Esophagus muscularis mucosa (tissue), 4 donors: ENCODE data around the gene DNAI2. TPM values are rescaled to one million over a fixed set of nuclear protein-coding genes. Genes with fewer than 3 reads are reported as not detected.

Experiments
- DNase-seq: peaks from one replicate; pipeline ENCODE4 v3.0.0-alpha.2; 2017; ENCODE audit errors: extremely low spot score
- H3K27ac ChIP-seq, 4 donors: fragments of 200-600 bp; sonication (generic); replicated peaks in 1 of 4; 1 replicate in 3 of 4; 2 replicates in 1 of 4; pipeline ENCODE4 v1.5.1; 2016 to 2019; ENCODE audit warnings: mild to moderate bottlenecking in 1 of 4
- H3K27me3 ChIP-seq, 4 donors: fragments of 200-600 bp; sonication (generic); one replicate each; pipeline versions ENCODE4 v1.5.1 to v1.6.0; 2016 to 2019
- H3K36me3 ChIP-seq, 4 donors: fragments of 200-600 bp; sonication (generic); one replicate each; pipeline ENCODE4 v1.5.1; 2016 to 2019
- H3K4me1 ChIP-seq, 4 donors: fragments of 200-600 bp; sonication (generic); one replicate each; pipeline ENCODE4 v1.5.1; 2016 to 2019
- H3K4me3 ChIP-seq, 4 donors: fragments of 200-600 bp; sonication (generic); 1 replicate in 2 of 4; 2 replicates in 2 of 4; pipeline ENCODE4 v1.5.1; 2016 to 2019; ENCODE audit warnings: mild to moderate bottlenecking in 4 of 4, moderate library complexity in 1 of 4
- H3K9me3 ChIP-seq, 4 donors: fragments of 200-600 bp; sonication (generic); 1 replicate in 3 of 4; 2 replicates in 1 of 4; pipeline ENCODE4 v1.5.1; 2016 to 2019
- CTCF ChIP-seq, 3 experiments: fragments of 200-600 bp in 2 of 3; fragments of 450-650 bp in 1 of 3; sonication (generic) in 2 of 3; IDR thresholded peaks; one replicate each; pipeline ENCODE4 v1.5.1; 2017 to 2019; ENCODE audit warnings: antibody characterized with exemption in 3 of 3, mild to moderate bottlenecking in 2 of 3, moderate library complexity in 1 of 3
- EP300 ChIP-seq: sonication (generic); formaldehyde crosslinking; IDR thresholded peaks from one replicate; pipeline ENCODE4 v1.6.1; 2017; ENCODE audit warnings: antibody characterized with exemption
- POLR2A ChIP-seq: fragments of 450-650 bp; IDR thresholded peaks from one replicate; pipeline ENCODE4 v1.6.1; 2017; ENCODE audit warnings: antibody characterized with exemption, moderate library complexity, mild to moderate bottlenecking, low read depth
- POLR2AphosphoS5 ChIP-seq, 2 donors: sonication (generic); formaldehyde crosslinking; IDR thresholded peaks; one replicate each; pipeline ENCODE4 v1.6.1; 2017; ENCODE audit warnings: antibody characterized with exemption in 2 of 2
- WGBS: methylation state at CpG from one replicate; pipeline ENCODE4 v1.1.5; 2018; 5-methylcytosine and 5-hydroxymethylcytosine counted together
- intact Hi-C: fragments of 100-400 bp; cut with DNase I; formaldehyde crosslinking; loops from one replicate; pipeline ENCODE4 v1.15.1; 2023
- total RNA-seq, 4 donors: library from RNA; depleted of rRNA; stranded (reverse); fragments of >200 nt; gene quantifications; one replicate each; pipeline versions ENCODE4 v1.1.0 to v1.2.1, GENCODE V29; 2016

DNAI2 gene
- total RNA-seq, 4 donors from 2014 or later: not detected

GRCh38 chr17:74240618-74241205 is 33.3 kb upstream of the DNAI2 start:
- TF ChIP-seq POLR2AphosphoS5 (IDR thresholded peaks at IDR 0.05) (no peak), EP300 (no peak), CTCF (IDR thresholded peaks at IDR 0.05) (no peak), POLR2A (no peak)
- H3K36me3 ChIP-seq: peaks cover 0 to 24% (median 6%) of the 10 kb centered on the region in 4 donors
- H3K4me3 ChIP-seq: no peak overlapping the region
- H3K27me3 ChIP-seq: no peaks in the 10 kb centered on the region
- H3K4me1 ChIP-seq: peaks cover 26 to 47% (median 39%) of the 10 kb centered on the region in 4 donors
- no peak for DNase-seq
- intact Hi-C loops: no loop called here
- WGBS: 68% methylated on average over 11 of the region's 11 CpGs
- H3K9me3 ChIP-seq: no peaks in the 10 kb centered on the region
- H3K27ac ChIP-seq: peak overlapping the region in 1 of 4 donors; percentile 15

- TF ChIP-seq CTCF (IDR thresholded peaks at IDR 0.05) (no peak), EP300 (no peak), POLR2AphosphoS5 (IDR thresholded peaks at IDR 0.05) (no peak), POLR2A (no peak)
- Histone ChIP-seq H3K4me3 (no peak overlapping the region), H3K27ac (peak overlapping the region in 1 of 4 donors; percentile 15), H3K36me3 (peaks cover 0 to 24% (median 6%) of the 10 kb centered on the region in 4 donors), H3K27me3 (no peaks in the 10 kb centered on the region), H3K4me1 (peaks cover 27 to 40% (median 33%) of the 10 kb centered on the region in 4 donors), H3K9me3 (no peaks in the 10 kb centered on the region)
- intact Hi-C loops: no loop called here
- 60% methylated on average over 10 of the region's 10 CpGs for WGBS
- no peak for DNase-seq
Measured at GRCh38 chr17:74241431-74241830, 32.6 kb upstream of the DNAI2 start.

- no peak for TF ChIP-seq EP300
- no peak for TF ChIP-seq POLR2AphosphoS5 (IDR thresholded peaks at IDR 0.05)
- TF ChIP-seq POLR2A: no peak
- no peak for TF ChIP-seq CTCF (IDR thresholded peaks at IDR 0.05)
- Histone ChIP-seq H3K27me3 (no peaks in the 10 kb centered on the region), H3K27ac (no peak overlapping the region), H3K36me3 (peaks cover 0 to 24% (median 6%) of the 10 kb centered on the region in 4 donors), H3K4me1 (peaks cover 27 to 37% (median 31%) of the 10 kb centered on the region in 4 donors), H3K4me3 (no peak overlapping the region), H3K9me3 (no peaks in the 10 kb centered on the region)
- no peak for DNase-seq
- intact Hi-C loops: no loop called here
- 89% methylated on average over 2 of the region's 2 CpGs for WGBS
Measured at GRCh38 chr17:74241847-74242246, 32.2 kb upstream of the DNAI2 start.

GRCh38 chr17:74243013-74243755 is 30.9 kb upstream of the DNAI2 start:
- intact Hi-C loops: no loop called here
- Histone ChIP-seq H3K4me1 (peaks cover 27 to 37% (median 31%) of the 10 kb centered on the region in 4 donors), H3K9me3 (no peaks in the 10 kb centered on the region), H3K27ac (no peak overlapping the region), H3K27me3 (no peaks in the 10 kb centered on the region), H3K4me3 (no peak overlapping the region), H3K36me3 (peaks cover 0 to 16% (median 1%) of the 10 kb centered on the region in 4 donors)
- WGBS: 70% methylated on average over 10 of the region's 13 CpGs
- TF ChIP-seq CTCF (IDR thresholded peaks at IDR 0.05) (no peak), POLR2AphosphoS5 (IDR thresholded peaks at IDR 0.05) (no peak), POLR2A (no peak), EP300 (no peak)
- no peak for DNase-seq
